Measurements from ENCODE around the gene TMEM179B.
A peak's percentile ranks its signal among the peaks of the same experiment; 100 is the strongest.
"Not testable (repeated sequence)": the region's sequence is repeated elsewhere in the genome, so short reads cannot be mapped to it uniquely, and the experiment has no call there.

Gene TMEM179B

GRCh38 chr11:62791501-62792201 is 4.4 kb downstream of the TMEM179B start, which contains the start of gene TMEM223:
TSS of gene TMEM223 (minus strand) at chr11:62792006. CDS start at chr11:62791994, 12 bp downstream.
- peak; percentile 28 to 74 for DNase-seq

DNA sequence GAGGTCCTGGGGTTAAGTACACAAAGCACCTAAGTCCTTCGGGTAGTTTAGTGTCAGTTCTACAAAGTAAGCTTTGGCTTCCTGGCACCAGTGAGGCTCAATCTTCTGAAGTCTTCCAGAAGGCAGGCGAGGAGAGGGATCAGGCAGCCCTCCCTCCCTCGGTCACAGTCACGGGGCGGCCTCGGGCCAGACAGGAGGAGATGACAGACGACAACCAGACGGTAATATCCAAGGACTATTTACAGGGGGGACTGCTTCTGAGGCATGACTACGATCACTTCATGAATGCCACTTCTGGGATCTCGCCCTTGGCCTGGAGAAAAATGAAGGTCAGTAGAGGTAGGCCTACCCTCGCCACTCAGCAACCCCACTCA is 5.0 kb downstream of the TMEM179B start:
- no peak for DNase-seq

DNA sequence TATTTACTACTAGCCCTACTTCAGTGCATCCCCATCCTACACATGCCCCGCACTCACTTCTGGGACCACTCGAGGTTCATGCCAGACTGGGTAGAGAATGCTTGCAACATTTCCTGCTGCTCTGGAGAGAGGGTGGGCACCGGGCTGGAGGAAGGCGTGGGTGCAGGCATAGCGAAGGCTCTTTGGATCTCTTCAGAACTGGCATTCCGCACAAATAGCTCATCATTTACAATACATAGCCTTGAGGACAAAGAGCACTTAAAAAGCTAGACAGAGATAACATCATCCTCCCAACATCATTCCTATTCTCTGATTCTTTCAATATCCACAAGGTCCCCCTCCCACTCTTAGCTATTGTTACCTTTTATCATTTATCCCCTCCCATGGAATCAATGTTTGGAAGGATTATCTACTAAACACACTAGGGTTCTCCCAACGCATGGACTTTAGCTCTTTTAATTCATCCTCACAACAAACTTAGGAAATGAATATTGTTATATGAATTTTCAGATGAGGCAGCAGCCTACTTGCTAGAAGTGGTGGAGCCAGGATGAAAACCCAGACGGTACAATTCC is 7.1 kb downstream of the TMEM179B start:
- no peak for DNase-seq

DNA sequence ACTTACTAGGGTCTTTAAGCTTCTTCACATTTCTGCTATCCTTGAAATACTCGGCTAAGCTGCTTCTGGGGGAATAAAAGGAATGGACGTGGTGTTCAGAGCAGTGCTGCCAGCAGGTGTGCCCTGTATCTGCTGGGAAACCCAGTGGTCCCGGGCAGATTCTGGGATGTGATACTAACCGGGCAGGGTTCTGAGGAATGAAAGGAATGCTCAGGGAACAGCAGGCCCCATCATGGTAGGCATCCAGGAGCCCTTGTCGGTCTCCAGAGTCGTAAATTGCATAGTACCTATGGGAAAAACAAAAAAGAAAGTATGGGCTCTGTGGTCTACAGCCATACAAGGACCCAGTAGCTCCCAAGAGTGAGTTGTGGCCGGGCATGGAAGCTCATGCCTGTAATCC is 9.1 kb downstream of the TMEM179B start:
- DNase-seq = no peak

GRCh38 chr11:62799486-62799885 is 12.3 kb downstream of the TMEM179B start:
- DNase-seq = no peak

GRCh38 chr11:62801071-62801470 is 13.9 kb downstream of the TMEM179B start:
- no peak for DNase-seq

GRCh38 chr11:62804310-62805075 is 17.3 kb downstream of the TMEM179B start:
- no peak for DNase-seq

GRCh38 chr11:62805076-62805892 is 18.1 kb downstream of the TMEM179B start, which contains the start of gene NXF1:
TSS of gene NXF1 (minus strand) at chr11:62805440. CDS start at chr11:62805356, 84 bp downstream.
- peak; percentile 87 to 90 for DNase-seq

DNA sequence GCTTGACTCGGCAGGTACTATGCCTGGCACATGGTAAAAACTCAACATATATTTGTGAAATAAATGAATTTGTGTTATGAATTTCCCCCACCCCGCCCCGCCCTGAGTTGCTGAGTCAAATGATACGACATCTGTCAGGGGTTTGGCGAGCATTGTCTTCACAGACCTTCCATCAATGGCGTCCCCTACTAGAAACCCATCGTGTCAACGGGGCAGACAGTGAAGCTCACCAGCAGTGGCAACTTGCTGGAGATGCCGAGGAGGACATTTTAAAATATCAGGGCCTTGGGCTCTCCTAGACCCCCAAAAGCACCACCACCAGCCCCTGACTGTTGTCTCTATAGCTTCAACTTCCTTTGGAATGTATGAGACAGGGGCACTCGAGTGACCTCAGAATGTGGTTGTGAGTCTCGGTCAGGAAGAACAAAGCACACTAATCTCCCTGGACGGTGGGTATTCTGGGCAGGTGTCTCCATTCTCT is 18.8 kb downstream of the TMEM179B start:
- DNase-seq = no peak

- no peak for DNase-seq
Measured at GRCh38 chr11:62806611-62807121, 19.5 kb downstream of the TMEM179B start.

DNA sequence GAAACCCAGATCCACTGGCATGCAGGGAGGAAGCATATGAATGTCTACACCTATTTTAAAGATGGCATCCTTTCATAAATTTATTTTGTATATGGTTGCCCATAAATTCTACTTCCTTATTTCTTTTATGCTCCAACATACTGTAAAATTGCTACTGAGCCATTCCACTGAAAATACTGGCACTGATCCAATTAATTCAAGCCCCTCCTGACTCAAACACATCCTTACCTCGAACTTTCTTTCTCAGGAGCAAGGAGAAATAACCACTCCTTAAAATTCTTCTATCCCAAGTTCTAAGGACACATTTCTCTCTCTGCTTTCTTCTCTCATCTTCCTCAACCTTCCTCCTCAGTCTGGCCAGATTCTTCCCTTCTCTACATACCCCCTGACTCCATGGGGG is 23.5 kb downstream of the TMEM179B start:
- no peak for DNase-seq

GRCh38 chr11:62811659-62812058 is 24.5 kb downstream of the TMEM179B start:
- DNase-seq = no peak

GRCh38 chr11:62816557-62816956 is 29.4 kb downstream of the TMEM179B start:
- DNase-seq = no peak

DNA sequence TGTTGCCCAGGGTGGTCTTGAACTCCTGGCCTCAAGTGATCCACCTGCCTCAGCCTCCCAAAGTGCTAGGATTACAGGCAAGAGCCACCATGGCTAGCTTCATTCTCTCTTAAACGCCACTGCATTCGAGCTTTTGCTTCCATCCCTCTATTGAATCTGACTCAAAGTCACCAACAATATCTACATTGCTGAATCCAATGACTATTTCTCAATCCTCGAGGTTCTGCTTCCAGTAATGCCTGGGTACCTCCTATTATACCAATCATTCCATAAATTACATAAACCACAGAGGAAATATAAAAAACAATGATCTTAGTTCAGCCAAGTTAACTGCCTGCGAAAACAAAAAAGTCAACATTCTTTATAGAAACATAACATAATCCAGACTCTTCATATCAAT is 29.9 kb downstream of the TMEM179B start:
- DNase-seq = no peak

DNA sequence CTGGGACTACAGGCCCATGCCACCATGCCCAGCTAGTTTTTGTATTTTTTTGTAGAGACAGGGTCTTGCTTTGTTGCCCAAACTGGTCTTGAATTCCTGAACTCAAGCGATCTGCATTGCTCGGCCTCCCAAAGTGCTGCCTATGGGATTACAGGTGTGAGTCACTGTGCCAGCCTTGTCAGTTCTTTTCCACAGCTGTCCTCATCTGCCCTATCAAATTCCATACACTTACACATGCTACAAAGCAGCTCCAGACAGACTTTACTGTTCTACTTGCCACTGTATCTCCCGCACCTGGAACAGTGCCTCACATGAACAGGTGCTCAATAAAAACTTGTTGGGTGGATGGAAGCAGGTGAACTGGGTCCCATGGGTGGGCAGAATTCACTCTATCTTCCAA is 36.5 kb downstream of the TMEM179B start:
- DNase-seq = no peak

- DNase-seq = not testable (repeated sequence)
Measured at GRCh38 chr11:62828130-62828529, 40.9 kb downstream of the TMEM179B start.

DNA sequence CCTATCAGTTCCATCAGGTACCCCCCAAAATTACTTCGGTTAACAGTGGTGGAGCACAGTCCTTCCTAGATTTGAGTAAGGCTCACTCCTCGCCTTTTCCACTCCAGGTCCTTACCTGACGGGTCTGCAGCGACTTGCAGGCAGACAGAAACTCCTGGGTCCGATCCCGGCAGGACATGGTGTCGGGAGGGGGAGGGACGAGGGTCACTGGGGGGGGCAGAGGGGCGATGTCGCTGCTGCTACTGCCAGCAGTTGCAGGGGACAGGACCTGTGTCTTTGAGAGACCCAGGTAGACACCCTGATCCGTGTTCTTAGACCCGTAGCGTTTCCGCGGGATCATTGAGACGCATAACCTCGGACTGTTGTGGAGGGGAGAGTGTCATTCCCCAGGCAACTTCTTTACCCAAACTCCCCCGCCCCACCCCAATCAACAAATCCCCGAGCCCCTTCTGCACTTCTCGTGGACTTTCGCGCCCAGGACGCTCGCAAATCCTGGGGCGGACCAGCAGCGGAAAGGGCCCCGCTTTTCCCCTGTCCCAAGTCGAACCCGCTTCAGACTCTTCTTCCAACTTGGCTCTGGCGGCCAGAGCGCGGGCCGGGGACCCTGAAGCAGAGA is 43.8 kb downstream of the TMEM179B start:
- no peak for DNase-seq

- DNase-seq = peak; percentile 95 to 98
Measured at GRCh38 chr11:62831520-62832335, 44.5 kb downstream of the TMEM179B start, which contains the start of gene STX5. TSS of gene STX5 (minus strand) at chr11:62832051. CDS start at chr11:62831243, 808 bp downstream.

DNA sequence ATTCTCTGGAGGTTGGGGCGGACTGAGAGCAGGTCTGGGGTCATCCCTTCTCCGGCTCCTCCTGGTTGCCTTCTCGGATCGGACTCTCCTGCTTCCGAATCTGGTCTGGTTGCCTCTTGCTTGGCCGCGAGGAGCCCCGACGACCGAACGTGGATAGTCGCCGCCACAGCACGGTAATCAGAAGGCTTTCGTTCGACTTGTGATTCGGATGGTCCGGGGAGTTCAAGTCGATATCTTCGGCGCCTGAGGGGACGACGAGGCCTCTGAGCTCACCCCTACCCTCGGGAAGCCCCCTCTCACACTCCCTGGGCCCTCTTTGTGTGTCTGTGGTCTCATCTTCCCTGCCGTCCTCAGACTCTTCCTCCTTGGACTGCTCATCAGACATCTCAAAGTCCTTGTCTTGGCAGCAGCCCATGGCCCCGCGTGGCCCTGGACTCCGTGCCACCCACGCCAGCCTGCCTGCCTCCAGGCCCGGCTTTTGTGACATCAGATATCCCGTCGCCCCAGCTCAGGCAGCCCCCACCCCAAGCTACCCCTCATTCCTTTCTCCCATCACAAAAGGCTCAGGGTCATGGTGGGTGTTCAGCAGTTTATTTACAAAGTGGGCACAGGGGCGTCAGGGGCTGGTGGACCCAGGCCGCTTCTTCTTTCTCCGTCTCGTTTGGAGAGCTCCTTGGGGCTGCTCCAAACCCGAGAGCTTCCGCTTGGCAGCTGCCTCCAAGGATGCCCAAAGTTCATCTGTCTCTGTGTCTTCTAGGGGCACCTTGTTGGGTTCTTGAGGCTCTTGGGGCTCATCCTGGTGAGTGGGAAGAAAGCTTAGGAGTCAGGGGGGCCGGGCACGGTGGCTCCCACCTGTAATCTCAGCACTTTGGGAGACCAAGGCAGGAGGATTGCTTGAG is 45.4 kb downstream of the TMEM179B start, which contains the start of gene TEX54:
TSS of gene TEX54 (minus strand) at position 506 of the 899 bp plus-strand sequence.
- DNase-seq = no peak

DNA sequence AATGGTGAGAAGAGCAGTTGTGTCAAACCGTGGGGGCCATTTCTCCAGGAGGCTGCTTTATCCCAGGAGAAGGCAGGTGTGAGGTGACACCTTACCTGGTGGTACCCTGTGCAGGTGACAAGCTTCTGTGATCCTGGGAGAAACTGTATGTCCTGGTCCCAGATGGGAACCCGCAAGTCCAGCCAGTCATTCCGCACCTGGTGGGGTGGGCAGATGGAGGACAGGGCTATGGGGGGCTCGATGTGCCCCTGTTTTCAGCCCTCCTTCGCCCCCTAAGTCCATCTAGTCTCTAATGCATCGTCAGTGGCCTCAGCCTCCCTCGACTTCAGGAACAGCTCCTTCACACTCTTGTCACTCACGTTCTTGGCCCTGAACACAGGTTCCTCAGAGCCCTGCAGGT is 48.1 kb downstream of the TMEM179B start:
- no peak for DNase-seq
